K562 (cell line): ENCODE measurements around the gene CHST8. TPM values are rescaled to one million over a fixed set of nuclear protein-coding genes. Genes with fewer than 3 reads are reported as not detected.

Source experiments
- ATAC-seq: fragments of 200-7000 bp; cut with Tn5 transposase; 3 replicates; pipeline ENCODE4 v1.9.1; 2020; ENCODE audit warnings: moderate library complexity
- BruUV-seq: library from RNA; stranded (reverse); fragments of 400-500 nt; replicated peaks from 2 replicates; lab custom pipeline; 2021; lab: Mats Ljungman, UMichigan
- CTCF ChIA-PET: fragments of 300-600 bp; formaldehyde crosslinking; extraction: SDS; loops from one replicate; lab custom pipeline; 2021; ENCODE audit warnings: low intra/inter-chr PET ratio; lab: Yijun Ruan, JAX
- POLR2A ChIA-PET: fragments of 300-600, 350-650 bp; sonication (Branson Sonifier 250); formaldehyde crosslinking; extraction: SDS; loops from one replicate; lab custom pipeline; 2021; ENCODE audit warnings: antibody characterized with exemption, inconsistent platforms; lab: Yijun Ruan, JAX
- DNase-seq, 4 experiments: peaks; one replicate each; pipeline versions ENCODE4 v3.0.0 to v3.0.0-alpha.2; 2011 to 2018; ENCODE audit warnings: low spot score in 3 of 4, mixed read lengths in 3 of 4; ENCODE audit errors: extremely low read depth in 1 of 4
- FAIRE-seq: peaks from 2 replicates; lab custom pipeline; 2011; peaks lifted over from hg19 to GRCh38; lab: Jason Lieb, UNC
- H2AFZ ChIP-seq: 2 replicates; pipeline ENCODE4 v1.6.0; 2011; ENCODE audit warnings: low read depth, low read length, control low read depth, inconsistent platforms
- H3K27ac ChIP-seq: fragments of 200-600 bp; 3 replicates; pipeline ENCODE4 v1.8.0; 2011; ENCODE audit warnings: low read depth, mild to moderate bottlenecking, control low read depth, inconsistent platforms, low read length, moderate library complexity, mixed read lengths; ENCODE audit errors: extremely low read depth
- H3K27me3 ChIP-seq, 2 experiments: fragments of 300-600 bp in 1 of 2; 2 replicates in 1 of 2; 3 replicates in 1 of 2; pipeline versions ENCODE4 v1.6.0 to v1.8.0; 2011; ENCODE audit warnings: inconsistent platforms in 2 of 2, low read length in 2 of 2, mild to moderate bottlenecking in 1 of 2, mixed read lengths in 1 of 2, moderate library complexity in 1 of 2; ENCODE audit not compliant: control insufficient read depth in 2 of 2, insufficient read depth in 2 of 2
- H3K36me3 ChIP-seq: fragments of 300-600 bp; 3 replicates; pipeline ENCODE4 v1.8.0; 2011; ENCODE audit warnings: mild to moderate bottlenecking, low read length, inconsistent platforms; ENCODE audit not compliant: control insufficient read depth, insufficient read depth
- H3K4me1 ChIP-seq, 2 experiments: fragments of 200-600 bp in 1 of 2; replicated peaks in 1 of 2; 2 replicates in 1 of 2; 3 replicates in 1 of 2; pipeline versions ENCODE4 v1.5.1 to v1.8.0; 2011; ENCODE audit warnings: inconsistent platforms in 2 of 2, low read length in 2 of 2, mild to moderate bottlenecking in 1 of 2, mixed read lengths in 1 of 2, moderate library complexity in 1 of 2; ENCODE audit not compliant: control insufficient read depth in 2 of 2, insufficient read depth in 2 of 2
- H3K4me2 ChIP-seq: 2 replicates; pipeline ENCODE4 v1.6.1; 2011; ENCODE audit warnings: low read length, control low read depth, inconsistent platforms, mixed read lengths; ENCODE audit not compliant: insufficient read depth
- H3K4me3 ChIP-seq: fragments of 200-600 bp; sonication (generic), shearing (Covaris generic); 2 replicates; pipeline ENCODE4 v1.5.1; 2016; ENCODE audit warnings: control low read depth, inconsistent platforms
- H3K79me2 ChIP-seq: fragments of 200-600 bp; 3 replicates; pipeline ENCODE4 v1.8.0; 2011; ENCODE audit warnings: low read length, inconsistent platforms; ENCODE audit not compliant: control insufficient read depth, insufficient read depth
- H3K9ac ChIP-seq, 2 experiments: 2 replicates each; pipeline versions ENCODE4 v1.6.0 to v1.6.1; 2011; ENCODE audit warnings: low read depth in 2 of 2, low read length in 2 of 2, control low read depth in 1 of 2, inconsistent platforms in 1 of 2, mild to moderate bottlenecking in 1 of 2, mixed read lengths in 1 of 2; ENCODE audit not compliant: insufficient read depth in 1 of 2
- H3K9me1 ChIP-seq: one replicate; pipeline ENCODE4 v1.6.0; 2011; ENCODE audit warnings: inconsistent platforms, mild to moderate bottlenecking, low read length, moderate library complexity; ENCODE audit not compliant: control insufficient read depth, insufficient read depth
- H3K9me3 ChIP-seq: replicated peaks from 2 replicates; pipeline ENCODE4 v1.5.1; 2011; ENCODE audit warnings: low read depth, low read length, inconsistent platforms; ENCODE audit not compliant: control insufficient read depth, insufficient read depth
- H4K20me1 ChIP-seq: replicated peaks from 2 replicates; pipeline ENCODE4 v1.6.1; 2011; ENCODE audit warnings: low read length, inconsistent platforms, mixed read lengths; ENCODE audit not compliant: control insufficient read depth, insufficient read depth
- BDP1 ChIP-seq: IDR thresholded peaks from 3 replicates; pipeline ENCODE4 v1.6.1; 2011; ENCODE audit not compliant: insufficient read length, insufficient read depth
- CTCFL ChIP-seq: IDR thresholded peaks from 2 replicates; pipeline ENCODE4 v1.6.1; 2011; ENCODE audit warnings: borderline replicate concordance, low read depth, mild to moderate bottlenecking, moderate library complexity, low read length; ENCODE audit not compliant: insufficient read depth, poor library complexity, severe bottlenecking
- ESRRB ChIP-seq: fragments of 250-450 bp; sonication (Bioruptor Pico); IDR thresholded peaks from 2 replicates; pipeline ENCODE4 v1.5.0; 2020; ENCODE audit warnings: mild to moderate bottlenecking, moderate library complexity, borderline replicate concordance
- HDAC3 ChIP-seq: fragments of 450-650 bp; IDR thresholded peaks from 2 replicates; pipeline ENCODE4 v1.6.1; 2018; ENCODE audit warnings: borderline replicate concordance, mild to moderate bottlenecking, moderate library complexity; ENCODE audit not compliant: partially characterized antibody
- HOXB6 ChIP-seq: fragments of 250-450 bp; sonication (Bioruptor Pico); IDR thresholded peaks from 2 replicates; pipeline ENCODE4 v1.5.1; 2022; ENCODE audit warnings: mild to moderate bottlenecking, borderline replicate concordance
- ILK ChIP-seq: fragments of 450-650 bp; IDR thresholded peaks from 2 replicates; pipeline ENCODE4 v1.6.1; 2016; ENCODE audit warnings: missing genetic modification characterization, low read depth, mild to moderate bottlenecking, missing compliant biosample characterization, moderate library complexity, borderline replicate concordance
- KLF13 ChIP-seq: fragments of 450-650 bp; IDR thresholded peaks from 2 replicates; pipeline ENCODE4 v1.6.1; 2016; ENCODE audit warnings: missing genetic modification characterization, low read depth, mild to moderate bottlenecking, missing compliant biosample characterization, moderate library complexity, borderline replicate concordance
- L3MBTL2 ChIP-seq: fragments of 450-650 bp; IDR thresholded peaks from 2 replicates; pipeline ENCODE4 v1.6.1; 2016; ENCODE audit warnings: mild to moderate bottlenecking, moderate library complexity
- RBM39 ChIP-seq: fragments of 200-400 bp; formaldehyde crosslinking; optimal IDR thresholded peaks from 2 replicates; pipeline ENCODE3; 2018; ENCODE audit warnings: low read depth, low read length
- SMARCA5 ChIP-seq: fragments of 450-650 bp; IDR thresholded peaks from 2 replicates; pipeline ENCODE4 v1.6.1; 2016
- SNIP1 ChIP-seq: fragments of 450-650 bp; IDR thresholded peaks from 2 replicates; pipeline ENCODE4 v1.7.1; 2017; ENCODE audit warnings: low read depth, mild to moderate bottlenecking
- SRSF1 ChIP-seq: fragments of 200-400 bp; formaldehyde crosslinking; IDR thresholded peaks from 2 replicates; pipeline ENCODE4 v1.6.1; 2017; ENCODE audit warnings: mild to moderate bottlenecking, low read depth, low read length, moderate library complexity
- TCF7 ChIP-seq: sonication (generic); IDR thresholded peaks from 2 replicates; pipeline ENCODE4 v1.6.1; 2016; ENCODE audit warnings: antibody characterized with exemption, borderline replicate concordance
- UBTF ChIP-seq, 2 experiments: IDR thresholded peaks; 2 replicates each; pipeline ENCODE4 v1.6.1; 2012; ENCODE audit warnings: improper control_type of control experiment in 2 of 2, low read depth in 2 of 2, low read length in 2 of 2, borderline replicate concordance in 1 of 2
- XRCC3 ChIP-seq: fragments of 450-650 bp; IDR thresholded peaks from 2 replicates; pipeline ENCODE4 v1.6.1; 2017; ENCODE audit warnings: mild to moderate bottlenecking, moderate library complexity
- ZBTB1 ChIP-seq: sonication (generic); formaldehyde crosslinking; IDR thresholded peaks from 2 replicates; pipeline ENCODE4 v1.8.1; 2023; ENCODE audit warnings: missing genetic modification reagents, low read depth, mild to moderate bottlenecking, borderline replicate concordance
- ZFP30 ChIP-seq: fragments of 250-450 bp; sonication (Bioruptor Pico); IDR thresholded peaks from 2 replicates; pipeline ENCODE4 v1.8.0; 2022; ENCODE audit warnings: moderate library complexity, mild to moderate bottlenecking, inconsistent platforms, borderline replicate concordance
- ZNF589 ChIP-seq: fragments of 200-800 bp; sonication (Bioruptor generic); IDR thresholded peaks from 2 replicates; pipeline ENCODE4 v1.6.1; 2016; ENCODE audit warnings: low read depth, missing genetic modification characterization, missing compliant biosample characterization
- ZNF79 ChIP-seq: fragments of 250-450 bp; sonication (Bioruptor Pico); IDR thresholded peaks from 2 replicates; pipeline ENCODE4 v1.4.0; 2020; ENCODE audit warnings: low read depth, mild to moderate bottlenecking, moderate library complexity
- WGBS: fragments of 100-300 bp; shearing (Covaris generic); methylation state at CpG from one replicate; pipeline ENCODE4 v1.1.6; 2016; ENCODE audit warnings: low coverage, mixed read lengths; ENCODE audit not compliant: insufficient coverage; ENCODE audit errors: missing lambda C conversion rate; 5-methylcytosine and 5-hydroxymethylcytosine counted together
- in situ Hi-C: fragments of 300-500 bp; cut with MboI; formaldehyde crosslinking; loops from 4 replicates; pipeline ENCODE4 v1.15.0; 2018; ENCODE audit warnings: inconsistent platforms, mixed read lengths
- intact Hi-C: fragments of 100-400 bp; cut with micrococcal nuclease; formaldehyde crosslinking; loops from 2 replicates; pipeline ENCODE4 v1.14.2; 2022
- polyA plus RNA-seq, 8 experiments: library from polyadenylated mRNA; depleted of rRNA in 4 of 8; stranded (reverse) in 5 of 8; unstranded in 3 of 8; fragments of >200 nt; fragmentation: Nextera tagmentation in 2 of 8; fragmentation: Illumina TruSeq in 1 of 8; extraction: Ambion mirVana in 2 of 8; extraction: Trizol in 1 of 8; gene quantifications; 2 replicates each; pipeline versions ENCODE4 v1.2.1 to v1.2.3, GENCODE V29; 2011 to 2014; ENCODE audit warnings: inconsistent platforms in 1 of 8, missing spikeins in 1 of 8
- total RNA-seq, 7 experiments: library from RNA; depleted of rRNA in 6 of 7; stranded (reverse); fragments of >200 nt in 6 of 7; fragmentation: Illumina TruSeq in 2 of 7; extraction: Trizol in 2 of 7; gene quantifications; 2 replicates each; pipeline versions ENCODE4 v1.2.1 to v1.2.3, GENCODE V29; 2011 to 2021; ENCODE audit warnings: low replicate concordance in 1 of 7

Gene CHST8
- total and polyA plus RNA-seq, 9 of the 15 experiments (the other 6 are each of a cell fraction or from before 2014, with no cell fraction given): 0.11 TPM; not detected in 8

GRCh38 chr19:33664744-33665143 is 43.0 kb downstream of the CHST8 start:
- Histone ChIP-seq H3K9me1 (no peaks in the 10 kb centered on the region), H4K20me1 (0 out of 2 replicates have a peak, but pooled peaks cover 4% of the 10 kb centered on the region), H3K9ac (no peak overlapping the region), H2AFZ (no peak overlapping the region), H3K27me3 (peaks cover 10 to 24% of the 10 kb centered on the region in 2 experiments), H3K27ac (no peak overlapping the region), H3K9me3 (no peaks in the 10 kb centered on the region), H3K4me2 (no peak overlapping the region), H3K36me3 (no peaks in the 10 kb centered on the region), H3K79me2 (no peaks in the 10 kb centered on the region), H3K4me1 (no peaks in the 10 kb centered on the region), H3K4me3 (no peak overlapping the region)
- WGBS: 0% methylated on average over 5 of the region's 5 CpGs
- no peak for ATAC-seq
- ChIA-PET POLR2A (no interaction called here), CTCF (no interaction called here)
- no TSS peak for BruUV-seq
- no peak for FAIRE-seq
- intact Hi-C loops (no loop called here), in situ Hi-C loops (no loop called here)
- no peak for TF ChIP-seq TCF7
- TF ChIP-seq XRCC3: no peak
- no peak for TF ChIP-seq CTCFL
- TF ChIP-seq SRSF1: no peak
- TF ChIP-seq ZNF79: no peak
- TF ChIP-seq L3MBTL2: no peak
- TF ChIP-seq UBTF (IDR thresholded peaks at IDR 0.05; ENCODE audit: borderline replicate concordance in 1 of 2, low read depth in 2 of 2, low read length in 2 of 2): no peak
- TF ChIP-seq ZBTB1 (CRISPR knock-in tag): no peak
- TF ChIP-seq SMARCA5: no peak
- TF ChIP-seq ZNF589 (CRISPR knock-in tag): no peak
- TF ChIP-seq ZFP30 (CRISPR knock-in tag): no peak
- no peak for TF ChIP-seq KLF13 (tag)
- TF ChIP-seq RBM39: no peak
- TF ChIP-seq SNIP1: no peak
- no peak for TF ChIP-seq HDAC3
- TF ChIP-seq BDP1: no peak
- TF ChIP-seq HOXB6: no peak
- no peak for TF ChIP-seq ESRRB
- no peak for TF ChIP-seq ILK
- no peak for DNase-seq
